Esophagus squamous epithelium (tissue), 5 donors: ENCODE measurements around the gene OR6T1. TPM values are rescaled to one million over a fixed set of nuclear protein-coding genes. Genes with fewer than 3 reads are reported as not detected.

Experiments
- DNase-seq: peaks from one replicate; lab custom pipeline; 2025; lab: John Stamatoyannopoulos, UW
- H3K27ac ChIP-seq, 4 donors: fragments of 200-600 bp; sonication (generic); one replicate each; pipeline ENCODE4 v1.5.1; 2016 to 2019; ENCODE audit warnings: mild to moderate bottlenecking in 1 of 4
- H3K27me3 ChIP-seq, 4 donors: fragments of 200-600 bp; sonication (generic); 1 replicate in 3 of 4; 2 replicates in 1 of 4; pipeline versions ENCODE4 v1.5.1 to v1.6.0; 2017 to 2021; ENCODE audit warnings: antibody characterized with exemption in 1 of 4
- H3K36me3 ChIP-seq, 3 donors: fragments of 200-600 bp; sonication (generic); one replicate each; pipeline ENCODE4 v1.5.1; 2016 to 2019
- H3K4me1 ChIP-seq, 3 donors: fragments of 200-600 bp; sonication (generic); one replicate each; pipeline ENCODE4 v1.5.1; 2017 to 2019
- H3K4me3 ChIP-seq, 4 donors: fragments of 200-600 bp; sonication (generic); 1 replicate in 3 of 4; 2 replicates in 1 of 4; pipeline ENCODE4 v1.5.1; 2016 to 2019; ENCODE audit warnings: mild to moderate bottlenecking in 2 of 4, moderate library complexity in 1 of 4
- H3K9me3 ChIP-seq, 3 donors: fragments of 200-600 bp; sonication (generic); one replicate each; pipeline ENCODE4 v1.5.1; 2016 to 2019
- CTCF ChIP-seq, 6 experiments: fragments of 450-650 bp in 4 of 6; fragments of 200-600 bp in 2 of 6; sonication (generic) in 2 of 6; IDR thresholded peaks; one replicate each; pipeline ENCODE4 v1.5.1; 2016 to 2019; ENCODE audit warnings: antibody characterized with exemption in 6 of 6, mild to moderate bottlenecking in 4 of 6, moderate library complexity in 4 of 6
- POLR2A ChIP-seq, 4 donors: fragments of 450-650 bp; IDR thresholded peaks; one replicate each; pipeline ENCODE4 v1.6.1; 2017; ENCODE audit warnings: antibody characterized with exemption in 4 of 4, mild to moderate bottlenecking in 4 of 4, moderate library complexity in 3 of 4
- WGBS, 2 donors: methylation state at CpG; one replicate each; pipeline ENCODE4 v1.1.5; 2018; 5-methylcytosine and 5-hydroxymethylcytosine counted together
- intact Hi-C: fragments of 100-400 bp; cut with DNase I; formaldehyde crosslinking; loops from one replicate; pipeline ENCODE4 v1.15.0; 2022
- total RNA-seq, 4 donors: library from RNA; depleted of rRNA; stranded (reverse); fragments of >200 nt; gene quantifications; one replicate each; pipeline ENCODE4 v1.1.0, GENCODE V29; 2016
- donor health status: DM: yes; HTN: yes; CAD: no.

The OR6T1 gene
- not detected for total RNA-seq

DNA sequence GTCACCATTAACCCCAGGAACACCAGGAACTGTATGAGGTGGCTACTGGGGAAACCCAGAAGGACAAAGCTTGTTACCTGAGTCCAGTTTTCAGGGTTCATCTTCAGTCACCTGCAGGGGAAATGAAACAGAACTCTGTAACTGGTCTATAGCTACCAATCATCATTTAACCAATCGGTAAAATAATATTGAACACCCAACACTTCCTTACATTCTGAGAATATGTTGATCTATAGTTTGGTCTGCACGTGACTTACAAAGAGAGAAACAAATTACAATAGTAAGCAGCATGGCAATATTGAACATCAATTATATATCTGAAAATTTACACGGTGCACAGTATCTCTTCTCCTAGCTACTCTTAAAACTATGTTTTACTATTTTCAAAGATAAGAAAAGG, at the start of gene OR6T1:
TSS of gene OR6T1 (minus strand) at position 101 of the 400 bp plus-strand sequence. CDS start at position 101, 0 bp downstream.
- Histone ChIP-seq H3K4me1 (no peaks in the 10 kb centered on the region), H3K9me3 (no peaks in the 10 kb centered on the region), H3K27me3 (no peaks in the 10 kb centered on the region), H3K4me3 (no peak within 1 kb of the TSS), H3K27ac (no peak within 1 kb of the TSS), H3K36me3 (no peaks in the 10 kb centered on the region)
- DNase-seq: no peak
- intact Hi-C loops: no loop called here
- 79 to 86% methylated on average over 3 of the region's 3 CpGs for WGBS, 2 donors
- TF ChIP-seq POLR2A (IDR thresholded peaks at IDR 0.05) (no peak), CTCF (IDR thresholded peaks at IDR 0.05) (no peak)

DNA sequence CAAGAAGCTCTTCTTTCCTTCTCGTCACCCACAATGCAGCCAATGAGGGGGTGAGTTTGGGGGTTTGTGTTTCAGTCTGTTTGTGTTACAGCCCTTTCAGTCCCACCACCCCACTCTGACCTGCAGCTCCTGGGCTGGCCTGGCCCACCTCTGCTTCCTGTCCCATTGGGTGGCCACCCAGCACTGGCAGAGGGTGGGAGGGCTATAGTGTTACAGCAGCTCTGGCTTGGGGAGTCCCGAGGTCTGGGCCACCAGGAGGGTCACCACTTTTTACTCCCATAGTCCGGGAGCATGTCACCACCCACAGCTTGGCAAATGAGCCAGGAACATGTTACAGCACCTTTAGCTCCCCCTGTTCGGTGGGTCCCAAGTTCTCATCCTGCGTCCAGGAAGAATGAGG, 35.7 kb upstream of the OR6T1 start:
- WGBS, 2 donors: 77 to 86% methylated on average over 3 to 4 of the region's 5 CpGs
- Histone ChIP-seq H3K27me3 (no peaks in the 10 kb centered on the region), H3K36me3 (no peaks in the 10 kb centered on the region), H3K4me3 (no peak overlapping the region), H3K9me3 (peaks cover 0 to 10% (median 4%) of the 10 kb centered on the region in 3 donors), H3K4me1 (no peaks in the 10 kb centered on the region), H3K27ac (no peak overlapping the region)
- intact Hi-C loops: no loop called here
- no peak for TF ChIP-seq CTCF (IDR thresholded peaks at IDR 0.05)
- DNase-seq: no peak

- Histone ChIP-seq H3K27ac (no peak within 1 kb of the TSS), H3K36me3 (no peaks in the 10 kb centered on the region), H3K4me1 (no peaks in the 10 kb centered on the region), H3K9me3 (peaks cover 0 to 10% (median 4%) of the 10 kb centered on the region in 3 donors), H3K4me3 (no peak within 1 kb of the TSS), H3K27me3 (no peaks in the 10 kb centered on the region)
- intact Hi-C loops: no loop called here
- TF ChIP-seq CTCF (IDR thresholded peaks at IDR 0.05) (no peak), POLR2A (IDR thresholded peaks at IDR 0.05) (no peak)
- no peak for DNase-seq
Observed at GRCh38 chr11:123977731-123978347, 34.2 kb upstream of the OR6T1 start, which contains the start of gene OR10S1. OR10S1 (minus strand) TSS chr11:123977781; CDS start chr11:123977664, 117 bp downstream.

GRCh38 chr11:123976770-123977560, 33.3 kb upstream of the OR6T1 start:
- WGBS, 2 donors: 78 to 83% methylated on average over 16 to 18 of the region's 18 CpGs
- Histone ChIP-seq H3K4me1 (no peaks in the 10 kb centered on the region), H3K4me3 (no peak overlapping the region), H3K27ac (no peak overlapping the region), H3K27me3 (no peaks in the 10 kb centered on the region), H3K36me3 (no peaks in the 10 kb centered on the region), H3K9me3 (peaks cover 0 to 10% (median 4%) of the 10 kb centered on the region in 3 donors)
- intact Hi-C loops: no loop called here
- DNase-seq: no peak
- TF ChIP-seq CTCF (IDR thresholded peaks at IDR 0.05) (no peak), POLR2A (IDR thresholded peaks at IDR 0.05) (no peak)

DNA sequence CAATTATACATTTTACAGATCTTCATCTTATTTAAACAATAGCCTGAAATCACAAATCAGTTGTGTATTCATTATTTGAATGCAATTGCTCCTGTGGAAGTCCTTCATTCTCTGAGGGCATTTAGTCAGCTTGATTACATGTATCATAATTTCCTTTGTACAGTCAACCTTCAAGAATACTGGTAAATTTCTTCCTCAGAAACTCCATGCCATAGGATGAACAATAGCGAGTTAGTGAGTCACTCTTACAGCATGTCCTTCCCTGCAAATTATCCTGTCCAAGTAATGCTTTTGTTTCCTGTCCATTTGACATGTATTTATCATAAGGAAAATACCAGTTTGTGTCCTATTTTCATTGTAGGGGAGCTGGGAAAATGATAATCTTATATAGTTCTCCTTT, 30.2 kb upstream of the OR6T1 start:
- DNase-seq: no peak
- Histone ChIP-seq H3K36me3 (no peaks in the 10 kb centered on the region), H3K27ac (no peak overlapping the region), H3K4me3 (no peak overlapping the region), H3K27me3 (no peaks in the 10 kb centered on the region), H3K9me3 (no peaks in the 10 kb centered on the region), H3K4me1 (no peaks in the 10 kb centered on the region)
- intact Hi-C loops: no loop called here
- no peak for TF ChIP-seq CTCF (IDR thresholded peaks at IDR 0.05)
- TF ChIP-seq POLR2A (IDR thresholded peaks at IDR 0.05): no peak
- 24 to 31% methylated on average over 1 of the region's 1 CpG for WGBS, 2 donors
